ENCODE results near the gene TRIM71.
A peak's percentile ranks its signal among the peaks of the same experiment; 100 is the strongest.
"Not testable (repeated sequence)": the region's sequence is repeated elsewhere in the genome, so short reads cannot be mapped to it uniquely, and the experiment has no call there.

Gene TRIM71

GRCh38 chr3:32931273-32931672, 113.5 kb downstream of the TRIM71 start:
- POLR2A ChIA-PET; H3K9me3 ChIP-seq (ENCODE audit: control insufficient read depth, insufficient read depth, low read depth, low read length); H3K36me3 ChIP-seq (ENCODE audit: control insufficient read depth in 2 of 2, insufficient read depth in 1 of 2, low read length in 2 of 2); CTCF ChIA-PET; H3K27ac ChIP-seq (ENCODE audit: extremely low read depth, low read depth, low read length); H3K4me1 ChIP-seq (ENCODE audit: control insufficient read depth, insufficient read depth, low read length); H3K4me3 ChIP-seq (ENCODE audit: low read depth, low read length): not testable (repeated sequence)

DNA sequence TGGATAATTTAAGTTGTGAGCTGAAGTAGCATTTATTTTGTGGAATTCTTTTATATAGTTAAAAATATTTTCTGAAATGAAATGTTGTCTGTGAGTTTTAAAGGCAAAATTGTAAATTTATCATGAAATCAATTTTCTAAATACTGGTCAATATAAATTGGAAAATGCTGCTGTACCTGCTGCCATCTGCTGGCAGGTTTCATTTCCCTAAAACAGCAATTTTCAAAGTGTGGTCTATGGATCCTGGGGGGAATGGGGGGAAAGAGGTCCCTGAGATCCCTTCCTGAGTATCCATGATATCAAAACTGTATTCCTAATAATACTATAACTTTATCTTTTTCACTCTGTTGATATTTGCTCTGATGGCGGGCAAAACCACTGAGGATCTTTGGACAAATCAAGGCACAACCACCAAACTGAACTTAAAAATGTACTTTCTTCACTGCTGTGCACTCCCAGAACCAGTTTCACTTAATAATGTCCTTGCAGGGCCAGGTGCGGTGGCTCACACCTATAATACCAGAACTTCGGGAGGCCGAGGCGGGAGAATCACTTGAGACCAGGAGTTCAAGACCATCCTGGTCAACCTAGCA, 116.4 kb downstream of the TRIM71 start:
- ChIA-PET POLR2A (no interaction called here), CTCF (interaction anchor here (0.5 to 2.1 kb wide), 11 partner anchors 12 to 433 kb away, joined by 3 to 6 read pairs (median 3); no protein-coding TSS in a partner anchor)
- H3K36me3 ChIP-seq (ENCODE audit: control insufficient read depth in 2 of 2, insufficient read depth in 1 of 2, low read length in 2 of 2), result no peaks in the 10 kb centered on the region
- H3K4me1 ChIP-seq (ENCODE audit: control insufficient read depth, insufficient read depth, low read length), result no peaks in the 10 kb centered on the region
- H3K4me3 ChIP-seq (ENCODE audit: low read depth, low read length), result no peak overlapping the region
- TF ChIP-seq, protein P1, sequence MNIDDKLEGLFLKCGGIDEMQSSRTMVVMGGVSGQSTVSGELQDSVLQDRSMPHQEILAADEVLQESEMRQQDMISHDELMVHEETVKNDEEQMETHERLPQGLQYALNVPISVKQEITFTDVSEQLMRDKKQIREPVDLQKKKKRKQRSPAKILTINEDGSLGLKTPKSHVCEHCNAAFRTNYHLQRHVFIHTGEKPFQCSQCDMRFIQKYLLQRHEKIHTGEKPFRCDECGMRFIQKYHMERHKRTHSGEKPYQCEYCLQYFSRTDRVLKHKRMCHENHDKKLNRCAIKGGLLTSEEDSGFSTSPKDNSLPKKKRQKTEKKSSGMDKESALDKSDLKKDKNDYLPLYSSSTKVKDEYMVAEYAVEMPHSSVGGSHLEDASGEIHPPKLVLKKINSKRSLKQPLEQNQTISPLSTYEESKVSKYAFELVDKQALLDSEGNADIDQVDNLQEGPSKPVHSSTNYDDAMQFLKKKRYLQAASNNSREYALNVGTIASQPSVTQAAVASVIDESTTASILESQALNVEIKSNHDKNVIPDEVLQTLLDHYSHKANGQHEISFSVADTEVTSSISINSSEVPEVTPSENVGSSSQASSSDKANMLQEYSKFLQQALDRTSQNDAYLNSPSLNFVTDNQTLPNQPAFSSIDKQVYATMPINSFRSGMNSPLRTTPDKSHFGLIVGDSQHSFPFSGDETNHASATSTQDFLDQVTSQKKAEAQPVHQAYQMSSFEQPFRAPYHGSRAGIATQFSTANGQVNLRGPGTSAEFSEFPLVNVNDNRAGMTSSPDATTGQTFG (tag by site-specific recombination; IDR thresholded peaks at IDR 0.05; ENCODE audit: borderline replicate concordance), result no peak
- no peak for TF ChIP-seq ZNF114 (tag by site-specific recombination; IDR thresholded peaks at IDR 0.05)
- TF ChIP-seq ZSCAN30 (tag by site-specific recombination; IDR thresholded peaks at IDR 0.05), result no peak
- peak; percentile 61 for TF ChIP-seq ZNF654 (tag by site-specific recombination; IDR thresholded peaks at IDR 0.05; ENCODE audit: low read depth)
- TF ChIP-seq, protein P2, sequence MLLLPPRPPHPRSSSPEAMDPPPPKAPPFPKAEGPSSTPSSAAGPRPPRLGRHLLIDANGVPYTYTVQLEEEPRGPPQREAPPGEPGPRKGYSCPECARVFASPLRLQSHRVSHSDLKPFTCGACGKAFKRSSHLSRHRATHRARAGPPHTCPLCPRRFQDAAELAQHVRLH (tag by site-specific recombination; IDR thresholded peaks at IDR 0.05), result no peak
- no peak for TF ChIP-seq ZNF571 (tag by site-specific recombination; IDR thresholded peaks at IDR 0.05)
- TF ChIP-seq ZNF121 (tag by site-specific recombination; IDR thresholded peaks at IDR 0.05), result no peak
- no peak for TF ChIP-seq ZNF777 (tag by site-specific recombination; IDR thresholded peaks at IDR 0.05; ENCODE audit: borderline replicate concordance)
- no peak for TF ChIP-seq ATF2 (tag by site-specific recombination; IDR thresholded peaks at IDR 0.05; ENCODE audit: low read depth)
- no peak for TF ChIP-seq ZNF426 (tag by site-specific recombination; IDR thresholded peaks at IDR 0.05)
- TF ChIP-seq CTCF (tag by site-specific recombination; IDR thresholded peaks at IDR 0.05), result 0 out of 2 replicates have a peak, but pooled peaks have one; percentile 13
- TF ChIP-seq ZBTB8A (tag by site-specific recombination; IDR thresholded peaks at IDR 0.05), result no peak
- no peak for TF ChIP-seq REST (tag by site-specific recombination; IDR thresholded peaks at IDR 0.05)
- TF ChIP-seq ZNF560 (tag by site-specific recombination; IDR thresholded peaks at IDR 0.05; ENCODE audit: borderline replicate concordance), result no peak
- no peak for TF ChIP-seq FEZF1 (tag by site-specific recombination; IDR thresholded peaks at IDR 0.05)
- no peak for TF ChIP-seq ZNF561 (tag by site-specific recombination; IDR thresholded peaks at IDR 0.05; ENCODE audit: borderline replicate concordance)
- TF ChIP-seq, protein P3, sequence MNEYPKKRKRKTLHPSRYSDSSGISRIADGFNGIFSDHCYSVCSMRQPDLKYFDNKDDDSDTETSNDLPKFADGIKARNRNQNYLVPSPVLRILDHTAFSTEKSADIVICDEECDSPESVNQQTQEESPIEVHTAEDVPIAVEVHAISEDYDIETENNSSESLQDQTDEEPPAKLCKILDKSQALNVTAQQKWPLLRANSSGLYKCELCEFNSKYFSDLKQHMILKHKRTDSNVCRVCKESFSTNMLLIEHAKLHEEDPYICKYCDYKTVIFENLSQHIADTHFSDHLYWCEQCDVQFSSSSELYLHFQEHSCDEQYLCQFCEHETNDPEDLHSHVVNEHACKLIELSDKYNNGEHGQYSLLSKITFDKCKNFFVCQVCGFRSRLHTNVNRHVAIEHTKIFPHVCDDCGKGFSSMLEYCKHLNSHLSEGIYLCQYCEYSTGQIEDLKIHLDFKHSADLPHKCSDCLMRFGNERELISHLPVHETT (tag by site-specific recombination; IDR thresholded peaks at IDR 0.05), result no peak
- no peak for TF ChIP-seq ZNF341 (tag by site-specific recombination; IDR thresholded peaks at IDR 0.05; ENCODE audit: low read depth)
- no peak overlapping the region for H3K27ac ChIP-seq (ENCODE audit: extremely low read depth, low read depth, low read length)
- no peaks in the 10 kb centered on the region for H3K9me3 ChIP-seq (ENCODE audit: control insufficient read depth, insufficient read depth, low read depth, low read length)
